ENCODE measurements around the gene CTNNB1.

CTNNB1 gene

GRCh38 chr3:41220906-41221677 lies 21.8 kb downstream of the CTNNB1 start:
- no peak for DNase-seq

DNA sequence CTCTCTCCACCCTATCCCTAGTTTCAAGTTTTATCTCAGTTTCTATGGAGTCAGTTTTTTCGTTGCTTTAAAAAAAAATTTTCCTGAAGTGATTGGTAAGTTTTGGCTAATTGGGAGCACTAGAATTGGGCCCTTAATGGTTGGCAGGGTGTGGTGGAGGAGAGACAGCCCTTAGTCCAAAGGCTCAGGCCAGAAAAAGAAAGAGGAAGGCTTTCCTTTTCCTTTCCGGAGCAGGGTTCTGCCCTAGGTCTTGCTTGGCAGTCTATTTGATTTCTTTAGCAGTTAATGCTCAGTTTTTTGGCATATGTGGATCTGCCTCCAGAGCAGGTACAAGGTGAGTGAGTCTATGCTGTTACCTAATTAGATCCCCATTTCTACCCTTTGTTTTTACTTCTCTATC lies 22.7 kb downstream of the CTNNB1 start:
- DNase-seq, result no peak

DNA sequence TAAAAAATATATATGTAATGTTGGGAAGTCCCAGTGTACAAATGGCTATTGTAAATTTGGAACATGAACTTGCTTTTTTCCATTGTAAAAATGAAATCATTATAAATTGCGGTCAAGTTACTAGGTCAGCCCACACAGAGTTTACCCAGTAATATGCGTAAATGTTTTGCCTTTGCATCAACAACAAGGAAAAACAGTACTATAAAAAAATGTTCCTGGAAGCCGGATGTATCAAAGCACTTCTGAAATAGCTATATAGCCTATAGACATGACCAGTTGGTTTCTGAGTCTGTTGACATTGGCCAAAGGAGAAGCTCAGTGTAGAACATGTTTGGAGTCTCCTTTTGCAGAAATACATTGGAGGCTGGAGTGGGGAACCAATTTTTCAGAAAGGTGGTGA lies 23.2 kb downstream of the CTNNB1 start:
- no peak for DNase-seq

- no peak for DNase-seq
Measured at GRCh38 chr3:41223078-41223477, 23.8 kb downstream of the CTNNB1 start.

- DNase-seq, result no peak
Measured at GRCh38 chr3:41223691-41224090, 24.4 kb downstream of the CTNNB1 start.

GRCh38 chr3:41224120-41224806 lies 25.0 kb downstream of the CTNNB1 start:
- DNase-seq, result peak; percentile 60

GRCh38 chr3:41234823-41235721 lies 35.8 kb downstream of the CTNNB1 start:
- no peak for DNase-seq

DNA sequence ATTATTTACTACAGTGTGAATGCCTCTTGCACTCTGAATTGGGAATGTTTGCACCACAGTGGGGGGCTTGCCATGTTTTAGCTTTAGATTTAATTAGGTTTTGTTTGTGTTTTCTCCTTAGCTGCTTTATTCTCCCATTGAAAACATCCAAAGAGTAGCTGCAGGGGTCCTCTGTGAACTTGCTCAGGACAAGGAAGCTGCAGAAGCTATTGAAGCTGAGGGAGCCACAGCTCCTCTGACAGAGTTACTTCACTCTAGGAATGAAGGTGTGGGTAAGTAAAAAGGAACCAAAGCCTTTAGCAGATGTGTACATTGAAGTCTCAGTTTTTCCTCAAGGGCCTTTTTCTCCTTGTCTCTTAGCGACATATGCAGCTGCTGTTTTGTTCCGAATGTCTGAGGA lies 36.9 kb downstream of the CTNNB1 start:
- DNase-seq, result no peak

GRCh38 chr3:41237907-41238306 lies 38.6 kb downstream of the CTNNB1 start:
- DNase-seq, result no peak

GRCh38 chr3:41239587-41239986 lies 40.3 kb downstream of the CTNNB1 start:
- no peak for DNase-seq

DNA sequence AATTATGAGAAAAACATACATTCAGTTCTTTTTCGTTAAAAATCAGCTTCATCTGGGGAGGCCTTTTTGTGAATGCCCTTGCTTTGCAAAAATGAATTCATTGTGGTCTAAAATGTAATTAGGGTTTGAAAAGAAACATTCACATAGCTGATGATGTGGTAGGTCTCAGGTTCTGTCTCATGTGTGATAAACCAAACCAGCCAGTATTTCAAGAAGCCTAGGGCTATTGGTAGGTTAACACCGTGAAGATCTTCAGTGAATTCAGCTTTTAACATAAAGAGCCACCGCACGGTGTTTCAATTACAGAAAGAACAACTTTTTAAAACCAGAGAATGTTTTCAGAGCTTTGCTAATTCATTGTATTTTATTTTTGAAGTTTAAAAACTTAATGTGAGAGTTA lies 41.9 kb downstream of the CTNNB1 start:
- DNase-seq, result no peak

- no peak for DNase-seq
Measured at GRCh38 chr3:41241800-41242571, 42.7 kb downstream of the CTNNB1 start.

GRCh38 chr3:41243183-41243582 lies 43.9 kb downstream of the CTNNB1 start:
- no peak for DNase-seq

GRCh38 chr3:41244620-41245336 lies 45.5 kb downstream of the CTNNB1 start:
- DNase-seq, result no peak

GRCh38 chr3:41247055-41248004 lies 48.0 kb downstream of the CTNNB1 start:
- DNase-seq, result no peak

GRCh38 chr3:41248525-41248924 lies 49.2 kb downstream of the CTNNB1 start:
- no peak for DNase-seq

DNA sequence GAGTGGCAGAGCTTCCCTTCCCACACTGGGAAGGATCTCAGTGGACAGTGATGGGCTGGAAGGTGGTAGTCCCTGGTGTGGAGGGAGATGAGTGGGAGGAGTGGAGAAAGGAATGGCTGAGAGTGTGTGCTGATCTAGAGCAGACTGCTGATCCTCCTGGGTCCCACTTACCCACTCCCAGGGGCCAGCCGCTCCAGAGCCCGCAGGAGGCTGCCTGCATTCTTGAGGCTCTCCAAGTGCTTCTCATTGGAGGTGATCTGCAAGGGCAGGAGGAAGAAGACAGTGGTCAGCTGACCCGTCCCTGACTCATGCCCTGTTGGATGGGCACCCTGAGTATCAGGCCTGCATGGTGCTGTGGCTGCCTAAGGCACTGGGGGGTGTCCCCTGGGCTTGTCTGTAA lies 50.0 kb downstream of the CTNNB1 start:
- DNase-seq, result no peak

DNA sequence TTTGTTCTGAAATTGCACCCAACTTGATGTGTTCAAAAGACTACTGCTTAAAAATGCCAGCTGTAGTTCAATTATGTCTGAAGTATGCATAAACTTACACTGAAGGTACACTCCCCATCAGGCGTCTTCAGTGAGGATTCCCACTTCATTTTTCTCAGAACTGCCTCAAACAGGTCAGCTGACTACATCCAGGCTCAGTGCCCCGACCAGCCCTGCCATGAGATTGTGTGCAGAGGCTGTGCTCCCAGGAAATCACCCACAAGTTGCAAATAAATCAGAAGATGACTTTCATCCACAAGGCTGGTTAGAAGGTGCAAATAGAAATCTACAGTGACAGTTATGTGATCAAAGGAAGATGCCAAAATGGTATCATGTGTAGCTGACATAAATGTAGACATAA lies 51.5 kb downstream of the CTNNB1 start:
- DNase-seq, result no peak

- no peak for DNase-seq
Measured at GRCh38 chr3:41251593-41251992, 52.3 kb downstream of the CTNNB1 start.

DNA sequence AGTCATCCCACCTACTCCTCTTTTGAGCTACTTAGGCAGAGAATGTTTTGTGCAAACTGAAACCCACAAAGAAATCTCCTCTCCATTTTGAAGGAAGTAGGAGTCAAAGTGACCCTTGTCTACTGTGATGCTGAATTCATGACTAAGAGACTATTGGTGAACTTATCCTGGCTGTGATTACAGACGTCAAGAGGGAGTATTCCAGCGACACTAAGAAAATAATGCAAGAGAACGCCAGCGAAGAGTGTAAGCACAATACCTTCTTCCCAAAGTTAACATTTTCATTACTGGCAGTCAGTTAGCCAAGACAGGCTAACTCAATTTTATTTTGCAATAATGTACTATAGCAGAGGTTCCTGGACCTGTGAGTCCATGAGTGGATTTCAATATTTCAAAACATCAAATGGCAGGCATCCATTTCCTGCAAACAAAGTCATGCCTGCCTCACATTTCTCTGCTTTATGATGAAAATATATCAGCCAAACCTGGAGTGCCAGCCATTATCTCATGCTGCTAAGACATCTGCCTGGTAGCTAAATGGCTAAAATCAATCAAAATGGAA lies 59.0 kb downstream of the CTNNB1 start:
- no peak for DNase-seq

Measured in EL (cell line).